PC-9 (cell line): ENCODE measurements around the gene PGAP6.

Experiments used
- CTCF ChIP-seq: fragments of 200-600 bp; sonication (generic); conservative IDR thresholded peaks from 2 replicates; pipeline ENCODE4 v1.6.1; 2017; ENCODE audit warnings: mixed run types, antibody characterized with exemption, mild to moderate bottlenecking, moderate library complexity
- EZH2 ChIP-seq: fragments of 200-600 bp; sonication (generic); IDR thresholded peaks from 2 replicates; pipeline ENCODE4 v1.8.0; 2017; ENCODE audit warnings: antibody characterized with exemption, low read depth

GRCh38 chr16:324201-324450, 57.7 kb downstream of the PGAP6 start:
- TF ChIP-seq CTCF (no peak), EZH2 (no peak)
